WTC11 (cell line): ENCODE data around the gene CLDN22.

Source experiments
- CBFB ChIP-seq: sonication (generic); formaldehyde crosslinking; IDR thresholded peaks from 2 replicates; pipeline ENCODE4 v1.8.1; 2022; ENCODE audit warnings: mild to moderate bottlenecking, low read depth, missing genetic modification reagents
- E2F5 ChIP-seq: sonication (generic); formaldehyde crosslinking; IDR thresholded peaks from 2 replicates; pipeline ENCODE4 v1.8.1; 2022; ENCODE audit warnings: mild to moderate bottlenecking, moderate library complexity, missing genetic modification reagents
- USF2 ChIP-seq: sonication (generic); formaldehyde crosslinking; IDR thresholded peaks from 2 replicates; pipeline ENCODE4 v1.8.1; 2023; ENCODE audit warnings: mild to moderate bottlenecking, missing genetic modification reagents, moderate library complexity
- ZNF263 ChIP-seq: sonication (generic); formaldehyde crosslinking; IDR thresholded peaks from 2 replicates; pipeline ENCODE4 v1.8.1; 2022; ENCODE audit warnings: low read depth, mild to moderate bottlenecking, moderate library complexity, missing genetic modification reagents
- TF ChIP-seq, protein P1 (sequence below): sonication (generic); formaldehyde crosslinking; IDR thresholded peaks from 2 replicates; pipeline ENCODE4 v1.8.0; 2023; ENCODE audit warnings: missing genetic modification reagents, mild to moderate bottlenecking, borderline replicate concordance
- TF ChIP-seq, protein P2 (sequence below): fragments of 200-600 bp; IDR thresholded peaks from 2 replicates; pipeline ENCODE4 v1.8.0; 2022; ENCODE audit warnings: antibody characterized with exemption

DNA sequence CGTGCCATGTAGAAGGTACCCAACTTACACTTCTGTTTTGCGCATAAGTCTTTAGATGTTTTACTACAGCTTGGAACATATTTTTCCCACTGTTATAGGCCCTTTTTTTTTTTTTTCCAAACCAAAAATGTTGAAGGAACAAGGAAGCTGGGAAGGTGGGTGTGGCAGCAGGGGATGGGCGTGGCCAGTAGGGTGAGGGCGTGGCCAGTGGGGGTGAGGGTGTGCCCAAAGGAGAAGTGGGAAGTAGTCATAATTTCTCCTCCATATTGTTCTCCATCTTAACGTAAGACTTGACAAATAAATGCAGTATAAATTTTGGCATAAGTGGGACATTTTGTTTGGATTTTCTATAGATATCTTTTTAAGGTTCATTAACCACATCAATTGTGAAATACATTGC, 30.4 kb downstream of the CLDN22 start:
- TF ChIP-seq, protein P1, sequence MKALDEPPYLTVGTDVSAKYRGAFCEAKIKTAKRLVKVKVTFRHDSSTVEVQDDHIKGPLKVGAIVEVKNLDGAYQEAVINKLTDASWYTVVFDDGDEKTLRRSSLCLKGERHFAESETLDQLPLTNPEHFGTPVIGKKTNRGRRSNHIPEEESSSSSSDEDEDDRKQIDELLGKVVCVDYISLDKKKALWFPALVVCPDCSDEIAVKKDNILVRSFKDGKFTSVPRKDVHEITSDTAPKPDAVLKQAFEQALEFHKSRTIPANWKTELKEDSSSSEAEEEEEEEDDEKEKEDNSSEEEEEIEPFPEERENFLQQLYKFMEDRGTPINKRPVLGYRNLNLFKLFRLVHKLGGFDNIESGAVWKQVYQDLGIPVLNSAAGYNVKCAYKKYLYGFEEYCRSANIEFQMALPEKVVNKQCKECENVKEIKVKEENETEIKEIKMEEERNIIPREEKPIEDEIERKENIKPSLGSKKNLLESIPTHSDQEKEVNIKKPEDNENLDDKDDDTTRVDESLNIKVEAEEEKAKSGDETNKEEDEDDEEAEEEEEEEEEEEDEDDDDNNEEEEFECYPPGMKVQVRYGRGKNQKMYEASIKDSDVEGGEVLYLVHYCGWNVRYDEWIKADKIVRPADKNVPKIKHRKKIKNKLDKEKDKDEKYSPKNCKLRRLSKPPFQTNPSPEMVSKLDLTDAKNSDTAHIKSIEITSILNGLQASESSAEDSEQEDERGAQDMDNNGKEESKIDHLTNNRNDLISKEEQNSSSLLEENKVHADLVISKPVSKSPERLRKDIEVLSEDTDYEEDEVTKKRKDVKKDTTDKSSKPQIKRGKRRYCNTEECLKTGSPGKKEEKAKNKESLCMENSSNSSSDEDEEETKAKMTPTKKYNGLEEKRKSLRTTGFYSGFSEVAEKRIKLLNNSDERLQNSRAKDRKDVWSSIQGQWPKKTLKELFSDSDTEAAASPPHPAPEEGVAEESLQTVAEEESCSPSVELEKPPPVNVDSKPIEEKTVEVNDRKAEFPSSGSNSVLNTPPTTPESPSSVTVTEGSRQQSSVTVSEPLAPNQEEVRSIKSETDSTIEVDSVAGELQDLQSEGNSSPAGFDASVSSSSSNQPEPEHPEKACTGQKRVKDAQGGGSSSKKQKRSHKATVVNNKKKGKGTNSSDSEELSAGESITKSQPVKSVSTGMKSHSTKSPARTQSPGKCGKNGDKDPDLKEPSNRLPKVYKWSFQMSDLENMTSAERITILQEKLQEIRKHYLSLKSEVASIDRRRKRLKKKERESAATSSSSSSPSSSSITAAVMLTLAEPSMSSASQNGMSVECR (CRISPR knock-in tag), result no peak
- TF ChIP-seq, protein P2, sequence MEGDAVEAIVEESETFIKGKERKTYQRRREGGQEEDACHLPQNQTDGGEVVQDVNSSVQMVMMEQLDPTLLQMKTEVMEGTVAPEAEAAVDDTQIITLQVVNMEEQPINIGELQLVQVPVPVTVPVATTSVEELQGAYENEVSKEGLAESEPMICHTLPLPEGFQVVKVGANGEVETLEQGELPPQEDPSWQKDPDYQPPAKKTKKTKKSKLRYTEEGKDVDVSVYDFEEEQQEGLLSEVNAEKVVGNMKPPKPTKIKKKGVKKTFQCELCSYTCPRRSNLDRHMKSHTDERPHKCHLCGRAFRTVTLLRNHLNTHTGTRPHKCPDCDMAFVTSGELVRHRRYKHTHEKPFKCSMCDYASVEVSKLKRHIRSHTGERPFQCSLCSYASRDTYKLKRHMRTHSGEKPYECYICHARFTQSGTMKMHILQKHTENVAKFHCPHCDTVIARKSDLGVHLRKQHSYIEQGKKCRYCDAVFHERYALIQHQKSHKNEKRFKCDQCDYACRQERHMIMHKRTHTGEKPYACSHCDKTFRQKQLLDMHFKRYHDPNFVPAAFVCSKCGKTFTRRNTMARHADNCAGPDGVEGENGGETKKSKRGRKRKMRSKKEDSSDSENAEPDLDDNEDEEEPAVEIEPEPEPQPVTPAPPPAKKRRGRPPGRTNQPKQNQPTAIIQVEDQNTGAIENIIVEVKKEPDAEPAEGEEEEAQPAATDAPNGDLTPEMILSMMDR, result no peak
- TF ChIP-seq USF2, result no peak
- no peak for TF ChIP-seq CBFB (CRISPR knock-in tag)
- no peak for TF ChIP-seq E2F5
- TF ChIP-seq ZNF263 (CRISPR knock-in tag), result no peak
